ENCODE data around the gene BMP5.

BMP5 gene

GRCh38 chr6:55820696-55821095 is 54.7 kb downstream of the BMP5 start:
- DNase-seq (ENCODE audit: extremely low spot score, insufficient read length, low read depth) (no peak), FAIRE-seq (no peak)

- no peak for DNase-seq (ENCODE audit: extremely low spot score, insufficient read length, low read depth)
- FAIRE-seq, result no peak
Observed at GRCh38 chr6:55819811-55820210, 55.6 kb downstream of the BMP5 start.

- DNase-seq (ENCODE audit: extremely low spot score, insufficient read length, low read depth) (no peak), FAIRE-seq (no peak)
Observed at GRCh38 chr6:55818482-55818881, 56.9 kb downstream of the BMP5 start.

DNA sequence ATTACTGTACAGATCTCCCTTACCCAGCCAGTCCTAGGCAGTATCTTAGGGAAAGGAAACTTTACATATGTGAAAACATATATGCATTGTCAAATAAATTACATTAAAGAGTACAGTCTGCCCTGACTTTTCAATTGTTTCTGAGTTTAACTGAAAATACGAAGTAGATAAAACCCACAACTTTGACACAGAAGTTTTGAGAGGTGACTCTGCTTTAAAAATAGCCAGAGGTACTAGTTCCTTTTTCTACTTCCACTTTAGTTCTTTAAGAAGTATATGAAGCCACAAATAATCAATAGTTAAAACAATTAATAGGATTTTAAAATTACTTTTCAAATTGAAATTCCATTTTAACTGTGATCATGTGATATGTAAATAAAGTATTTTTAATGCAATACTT is 62.9 kb downstream of the BMP5 start:
- no peak for FAIRE-seq
- no peak for DNase-seq (ENCODE audit: extremely low spot score, insufficient read length, low read depth)

DNA sequence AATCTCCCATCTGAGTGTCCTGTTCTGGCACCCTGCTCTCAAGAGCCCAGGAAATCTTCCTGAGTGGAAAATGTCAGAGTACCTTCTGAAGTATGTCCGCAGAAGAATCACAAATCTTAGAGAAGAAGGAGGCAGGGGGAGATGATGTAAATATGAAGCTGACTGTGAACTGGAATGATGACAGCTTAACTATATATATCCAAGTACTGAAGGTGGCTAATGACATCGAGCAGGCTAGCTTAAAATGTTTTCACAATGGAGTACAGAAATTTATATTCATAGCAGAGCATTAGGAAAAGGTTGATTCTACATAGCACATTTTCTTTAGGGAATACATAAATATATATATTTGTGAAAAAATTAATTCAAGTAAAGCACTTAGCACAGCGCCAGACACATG is 64.3 kb downstream of the BMP5 start:
- no peak for DNase-seq (ENCODE audit: extremely low spot score, insufficient read length, low read depth)
- FAIRE-seq, result no peak

DNA sequence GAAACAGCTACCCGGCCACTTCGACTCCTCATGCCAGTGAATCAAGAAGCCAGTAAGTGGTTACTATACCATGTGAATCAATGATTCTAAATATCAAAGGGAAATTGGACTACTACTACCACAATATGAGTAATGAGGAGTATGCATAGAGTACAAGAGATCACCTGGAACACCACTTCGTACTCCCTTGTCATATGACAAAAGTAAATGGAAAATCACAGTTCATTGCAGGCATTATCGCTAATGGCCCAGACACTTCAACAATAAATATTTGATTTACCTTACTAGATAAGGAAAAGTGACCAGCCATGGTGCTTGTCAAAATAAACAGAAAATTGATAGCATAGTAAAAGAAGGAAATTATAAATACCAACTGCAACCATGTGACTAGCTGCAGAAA is 73.1 kb downstream of the BMP5 start:
- FAIRE-seq, result no peak

GRCh38 chr6:55798571-55798970 is 76.8 kb downstream of the BMP5 start:
- FAIRE-seq (no peak), DNase-seq (ENCODE audit: extremely low spot score, insufficient read length, low read depth) (no peak)

More for the DNA sequence above, 73.1 kb downstream of the BMP5 start:
- no peak for DNase-seq (ENCODE audit: extremely low spot score, insufficient read length, low read depth)

- FAIRE-seq, result no peak
- DNase-seq (ENCODE audit: extremely low spot score, insufficient read length, low read depth), result no peak
Observed at GRCh38 chr6:55794136-55794812, 81.1 kb downstream of the BMP5 start.

- DNase-seq (ENCODE audit: extremely low spot score, insufficient read length, low read depth) (no peak), FAIRE-seq (no peak)
Observed at GRCh38 chr6:55785273-55785672, 90.1 kb downstream of the BMP5 start.

DNA sequence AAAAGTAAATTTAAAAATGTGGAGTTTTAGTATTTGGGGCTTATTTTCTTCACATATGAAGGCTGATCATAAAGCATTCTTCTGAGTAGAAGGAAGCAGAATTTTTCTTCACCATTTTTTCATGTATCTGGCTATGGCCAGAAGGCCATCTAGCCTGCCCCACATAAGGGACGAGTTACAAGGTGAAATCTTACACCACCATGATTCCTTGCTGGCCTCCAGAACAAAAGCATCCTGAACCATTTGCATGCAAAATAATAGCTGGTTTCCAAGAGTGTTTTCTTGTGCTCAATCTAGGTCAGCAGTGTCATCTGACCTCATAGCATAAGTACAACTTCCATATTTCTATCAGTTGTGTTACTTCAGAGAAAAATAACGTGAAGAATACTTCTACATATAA is 93.1 kb downstream of the BMP5 start:
- DNase-seq (ENCODE audit: extremely low spot score, insufficient read length, low read depth), result no peak
- no peak for FAIRE-seq

GRCh38 chr6:55778705-55779104 is 96.7 kb downstream of the BMP5 start:
- FAIRE-seq, result no peak

GRCh38 chr6:55777469-55777868 is 97.9 kb downstream of the BMP5 start:
- FAIRE-seq, result no peak
- no peak for DNase-seq (ENCODE audit: extremely low spot score, insufficient read length, low read depth)

More at GRCh38 chr6:55778705-55779104, 96.7 kb downstream of the BMP5 start:
- no peak for DNase-seq (ENCODE audit: extremely low spot score, insufficient read length, low read depth)

GRCh38 chr6:55776113-55776512 is 99.3 kb downstream of the BMP5 start:
- FAIRE-seq (no peak), DNase-seq (ENCODE audit: extremely low spot score, insufficient read length, low read depth) (no peak)

DNA sequence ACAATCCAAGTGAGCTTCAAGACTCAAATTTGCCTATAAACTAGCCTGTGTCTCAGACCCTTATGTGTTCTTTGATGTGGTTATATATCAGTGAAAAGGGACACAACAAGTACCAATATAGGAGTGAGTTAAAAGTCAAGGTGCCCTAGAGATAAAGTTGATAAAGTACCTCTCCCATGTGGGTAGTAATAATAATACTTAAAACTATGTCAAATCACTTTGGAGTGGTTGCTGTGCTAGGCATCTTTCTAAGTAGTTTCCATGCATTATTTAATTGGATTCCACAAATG is 100.4 kb downstream of the BMP5 start:
- DNase-seq (ENCODE audit: extremely low spot score, insufficient read length, low read depth) (no peak), FAIRE-seq (no peak)

DNA sequence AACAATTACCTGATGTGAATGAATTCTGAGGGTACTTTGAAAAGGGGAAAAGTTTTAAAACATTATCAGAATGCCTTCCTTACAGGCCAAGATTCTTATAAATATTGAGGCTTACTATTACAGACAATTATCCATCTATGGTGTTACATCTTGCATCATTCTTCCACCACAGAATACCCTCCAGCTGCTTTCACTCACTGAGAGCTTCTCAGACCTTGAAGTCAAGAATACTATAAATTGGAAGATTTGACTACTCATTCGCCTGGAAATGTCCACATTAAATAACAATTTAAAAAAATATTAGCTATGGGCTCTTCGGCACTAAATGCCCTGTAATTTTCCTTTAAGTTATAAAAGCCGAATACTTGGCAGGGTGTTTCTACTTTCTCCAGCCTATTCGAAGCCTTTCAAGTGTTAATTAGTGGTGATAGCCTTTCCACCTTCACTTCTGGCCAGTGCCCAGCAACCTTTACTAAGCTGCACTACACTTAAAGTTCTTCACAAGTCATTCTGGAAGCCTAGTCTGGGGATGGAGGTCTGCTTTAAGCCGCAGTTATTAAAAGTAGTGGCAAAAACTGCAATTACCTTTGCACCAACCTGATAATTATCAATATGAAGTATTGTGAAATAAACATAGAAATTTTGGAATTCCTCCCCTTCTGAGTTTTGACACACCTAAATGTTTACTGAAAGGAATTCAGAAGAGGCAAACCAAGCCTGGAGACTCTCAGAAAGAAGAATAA is 100.9 kb downstream of the BMP5 start:
- FAIRE-seq, result no peak
- no peak for DNase-seq (ENCODE audit: extremely low spot score, insufficient read length, low read depth)

DNA sequence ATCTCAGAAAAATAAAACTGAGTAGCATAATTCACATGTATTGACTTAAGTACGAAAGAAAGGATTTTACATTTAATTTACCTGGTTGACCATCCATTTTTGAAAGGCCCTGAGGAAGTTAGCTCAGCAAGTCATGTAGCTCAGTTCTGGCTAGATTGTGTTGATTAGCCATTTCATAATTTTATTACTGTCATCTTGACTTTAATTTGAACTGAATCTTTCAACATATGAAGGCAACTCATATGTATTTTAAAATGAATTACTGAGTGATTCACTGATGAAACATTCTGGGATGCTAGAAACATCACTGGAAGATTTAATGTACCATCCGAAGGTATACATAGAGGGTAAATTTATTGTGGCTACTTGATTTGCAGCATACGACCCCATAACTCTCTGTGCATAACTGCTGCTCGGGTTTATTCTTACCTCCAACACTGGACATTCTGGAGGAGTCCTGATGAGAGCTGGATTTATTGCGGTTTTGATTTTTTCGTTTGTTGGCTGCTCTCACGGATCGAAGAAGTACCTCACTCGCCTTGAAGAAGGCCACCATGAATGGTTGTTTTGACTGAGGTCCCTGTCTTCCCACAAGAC is 101.7 kb downstream of the BMP5 start:
- no peak for DNase-seq (ENCODE audit: extremely low spot score, insufficient read length, low read depth)
- FAIRE-seq, result no peak

- DNase-seq (ENCODE audit: extremely low spot score, insufficient read length, low read depth) (no peak), FAIRE-seq (no peak)
Observed at GRCh38 chr6:55772730-55773129, 102.7 kb downstream of the BMP5 start.

DNA sequence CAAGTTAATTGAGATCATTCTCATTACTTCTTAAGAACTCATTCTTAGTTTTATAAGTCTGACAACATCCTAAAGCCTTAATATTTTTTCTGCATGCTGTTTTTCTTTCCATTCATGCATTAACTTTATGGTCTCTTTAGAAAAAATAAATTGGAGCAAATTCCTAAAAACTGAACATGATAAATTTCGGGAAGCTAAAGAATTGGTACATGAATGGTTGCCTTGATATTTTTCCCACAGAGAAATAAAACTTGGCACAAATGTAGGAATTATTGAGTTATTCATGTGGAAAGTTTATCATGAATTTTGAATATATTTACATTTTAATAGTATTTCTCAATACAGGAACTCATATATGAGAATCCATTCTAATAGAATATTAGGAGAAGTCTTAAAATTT is 115.9 kb downstream of the BMP5 start:
- FAIRE-seq (no peak), DNase-seq (ENCODE audit: extremely low spot score, insufficient read length, low read depth) (no peak)

DNA sequence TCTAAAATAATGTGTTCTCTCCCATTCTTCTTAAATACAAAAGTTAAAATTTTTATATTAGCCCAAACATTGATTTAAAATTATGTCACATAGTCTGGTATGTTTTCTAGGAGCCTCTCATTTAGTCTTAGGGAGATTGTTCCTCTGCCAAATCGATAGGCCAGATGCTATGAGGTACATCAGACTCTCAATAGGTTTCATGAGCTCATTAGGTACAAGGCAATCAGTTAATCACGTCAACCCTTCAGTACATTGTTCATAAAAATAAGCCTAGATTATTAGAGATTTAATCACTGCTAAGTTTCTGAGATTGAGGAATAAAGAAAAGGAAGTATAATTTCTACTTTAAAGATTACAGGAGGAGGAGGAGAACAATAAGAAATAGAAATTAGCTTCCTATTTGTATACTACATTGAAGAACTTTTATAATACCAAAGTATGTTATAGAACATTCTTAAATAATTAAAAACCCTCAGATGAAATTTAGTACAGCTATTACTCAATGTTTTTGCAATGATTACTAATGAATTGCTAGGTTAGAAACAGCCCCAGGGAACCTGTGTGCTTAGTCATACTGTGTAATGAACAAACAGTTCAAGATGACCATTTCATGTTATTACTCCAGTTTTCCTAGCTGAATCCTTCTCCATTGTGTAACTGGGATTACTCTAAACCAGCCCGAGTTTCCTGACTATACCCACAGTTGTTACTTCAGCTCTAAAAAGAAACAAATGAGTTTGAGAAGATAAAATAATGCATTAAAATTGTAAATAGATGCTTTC is 117.0 kb downstream of the BMP5 start:
- FAIRE-seq (no peak), DNase-seq (ENCODE audit: extremely low spot score, insufficient read length, low read depth) (no peak)

GRCh38 chr6:55756531-55757031 is 118.8 kb downstream of the BMP5 start:
- DNase-seq (ENCODE audit: extremely low spot score, insufficient read length, low read depth) (no peak), FAIRE-seq (no peak)

DNA sequence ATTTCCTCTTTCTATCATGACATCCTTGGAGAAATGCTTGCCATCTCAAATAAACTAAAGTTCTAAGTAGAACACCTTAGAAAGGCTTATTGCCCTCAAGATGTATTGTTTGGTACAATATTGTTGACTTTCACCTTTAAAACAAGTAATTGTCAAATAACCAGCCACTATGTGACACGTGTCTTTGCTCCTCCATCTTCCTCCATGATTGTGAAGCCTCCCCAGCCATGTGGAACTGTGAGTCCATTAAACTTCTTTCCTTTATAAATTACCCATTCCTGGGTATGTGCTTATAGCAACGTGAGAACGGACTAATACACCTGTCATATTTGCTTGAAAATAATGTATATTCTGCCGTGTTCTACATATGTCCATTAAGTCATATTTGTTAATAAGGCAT is 126.5 kb downstream of the BMP5 start:
- no peak for FAIRE-seq
- DNase-seq (ENCODE audit: extremely low spot score, insufficient read length, low read depth), result no peak

Measured in GM18507 (cell line).